Activated naive CD4-positive, alpha-beta T cell treated with anti-CD3 and anti-CD28 coated beads, Interleukin-2, amount 50 U/mL, for 24 hours (primary cell): Measurements from ENCODE around the gene DCT.

Experiments used
- H3K27ac Mint-ChIP-seq: one replicate; pipeline ENCODE4 v1.8.0; 2021; ENCODE audit warnings: mild to moderate bottlenecking, mixed read lengths
- H3K27me3 Mint-ChIP-seq: one replicate; pipeline ENCODE4 v1.8.0; 2021; ENCODE audit warnings: mixed read lengths
- H3K36me3 Mint-ChIP-seq: one replicate; pipeline ENCODE4 v1.8.0; 2021; ENCODE audit warnings: mixed read lengths
- H3K4me1 Mint-ChIP-seq: one replicate; pipeline ENCODE4 v1.8.0; 2021; ENCODE audit warnings: mixed read lengths
- H3K4me3 Mint-ChIP-seq: one replicate; pipeline ENCODE4 v1.8.0; 2021; ENCODE audit warnings: mild to moderate bottlenecking, mixed read lengths
- H3K9me3 Mint-ChIP-seq: one replicate; pipeline ENCODE4 v1.8.0; 2021; ENCODE audit warnings: mixed read lengths

The DCT gene

GRCh38 chr13:94389604-94390351, 89.7 kb downstream of the DCT start:
- no peak overlapping the region for H3K27ac Mint-ChIP-seq

GRCh38 chr13:94387047-94387446, 92.4 kb downstream of the DCT start:
- Mint-ChIP-seq H3K9me3 (no peaks in the 10 kb centered on the region), H3K4me1 (peaks cover 10% of the 10 kb centered on the region), H3K4me3 (no peak overlapping the region), H3K27me3 (no peaks in the 10 kb centered on the region), H3K36me3 (no peaks in the 10 kb centered on the region), H3K27ac (no peak overlapping the region)

More at GRCh38 chr13:94389604-94390351, 89.7 kb downstream of the DCT start:
- Mint-ChIP-seq H3K27me3 (no peaks in the 10 kb centered on the region), H3K4me1 (peaks cover 10% of the 10 kb centered on the region), H3K36me3 (no peaks in the 10 kb centered on the region), H3K9me3 (no peaks in the 10 kb centered on the region), H3K4me3 (no peak overlapping the region)
